ENCODE measurements around the gene S100A14.

Gene S100A14

GRCh38 chr1:153612111-153612754, 3.9 kb downstream of the S100A14 start:
- H3K4me3 ChIP-seq (ENCODE audit: low read depth, low read length): no peak overlapping the region
- no peak for TF ChIP-seq CTCF (IDR thresholded peaks at IDR 0.05; ENCODE audit: borderline replicate concordance, insufficient read depth, low read depth, low read length)

- no peak for TF ChIP-seq CTCF (IDR thresholded peaks at IDR 0.05; ENCODE audit: borderline replicate concordance, insufficient read depth, low read depth, low read length)
- no peak overlapping the region for H3K4me3 ChIP-seq (ENCODE audit: low read depth, low read length)
Measured at GRCh38 chr1:153611356-153611755, 4.8 kb downstream of the S100A14 start.

GRCh38 chr1:153610811-153611301, 5.3 kb downstream of the S100A14 start:
- H3K4me3 ChIP-seq (ENCODE audit: low read depth, low read length): no peak overlapping the region
- TF ChIP-seq CTCF (IDR thresholded peaks at IDR 0.05; ENCODE audit: borderline replicate concordance, insufficient read depth, low read depth, low read length): no peak

- H3K4me3 ChIP-seq (ENCODE audit: low read depth, low read length): no peak overlapping the region
- TF ChIP-seq CTCF (IDR thresholded peaks at IDR 0.05; ENCODE audit: borderline replicate concordance, insufficient read depth, low read depth, low read length): no peak
Measured at GRCh38 chr1:153610334-153610733, 5.8 kb downstream of the S100A14 start.

GRCh38 chr1:153609585-153609907, 6.6 kb downstream of the S100A14 start:
- H3K4me3 ChIP-seq (ENCODE audit: low read depth, low read length): no peak overlapping the region
- TF ChIP-seq CTCF (IDR thresholded peaks at IDR 0.05; ENCODE audit: borderline replicate concordance, insufficient read depth, low read depth, low read length): no peak

GRCh38 chr1:153608742-153609584, 7.2 kb downstream of the S100A14 start:
- no peak for TF ChIP-seq CTCF (IDR thresholded peaks at IDR 0.05; ENCODE audit: borderline replicate concordance, insufficient read depth, low read depth, low read length)
- no peak overlapping the region for H3K4me3 ChIP-seq (ENCODE audit: low read depth, low read length)
